Iris pigment epithelial cell (primary cell): ENCODE measurements around the gene MISP.

ENCODE experiments used
- DNase-seq: peaks from one replicate; pipeline ENCODE4 v3.0.0-alpha.2; 2011; ENCODE audit warnings: low read depth

MISP gene

GRCh38 chr19:746956-747355, 4.0 kb upstream of the MISP start:
- DNase-seq = no peak

GRCh38 chr19:747432-748273, 3.3 kb upstream of the MISP start:
- DNase-seq = no peak

GRCh38 chr19:748274-748598, 2.7 kb upstream of the MISP start:
- DNase-seq = no peak

- no peak for DNase-seq
Measured at GRCh38 chr19:749811-750210, 1.1 kb upstream of the MISP start.

- DNase-seq = peak; percentile 85
Measured at GRCh38 chr19:751501-752341, 809 bp downstream of the MISP start.

- peak; percentile 89 for DNase-seq
Measured at GRCh38 chr19:752652-753517, 2.0 kb downstream of the MISP start.

- DNase-seq = no peak
Measured at GRCh38 chr19:754530-754929, 3.6 kb downstream of the MISP start.

GRCh38 chr19:755063-755462, 4.2 kb downstream of the MISP start:
- DNase-seq = no peak

- DNase-seq = peak; percentile 66
Measured at GRCh38 chr19:756236-756635, 5.3 kb downstream of the MISP start.

- DNase-seq = no peak
Measured at GRCh38 chr19:756821-757688, 6.1 kb downstream of the MISP start.

- DNase-seq = no peak
Measured at GRCh38 chr19:757811-758668, 7.1 kb downstream of the MISP start.

- no peak for DNase-seq
Measured at GRCh38 chr19:763181-763580, 12.3 kb downstream of the MISP start.

GRCh38 chr19:763869-764268, 13.0 kb downstream of the MISP start:
- DNase-seq = no peak

- DNase-seq = no peak
Measured at GRCh38 chr19:764301-764700, 13.4 kb downstream of the MISP start.

- no peak for DNase-seq
Measured at GRCh38 chr19:765179-765738, 14.3 kb downstream of the MISP start.

- DNase-seq = peak; percentile 71
Measured at GRCh38 chr19:768424-768823, 17.5 kb downstream of the MISP start.

GRCh38 chr19:769616-770015, 18.7 kb downstream of the MISP start:
- DNase-seq = no peak

- DNase-seq = peak; percentile 51
Measured at GRCh38 chr19:771332-771785, 20.4 kb downstream of the MISP start.

- DNase-seq = no peak
Measured at GRCh38 chr19:772063-772462, 21.2 kb downstream of the MISP start.
